ENCODE results near the gene MRPL49. TPM values are rescaled to one million over a fixed set of nuclear protein-coding genes. Genes with fewer than 3 reads are reported as not detected.

The MRPL49 gene
- polyA plus RNA-seq, 3 donors from 2014 or later: 98.3 to 113 (median 105) TPM

DNA sequence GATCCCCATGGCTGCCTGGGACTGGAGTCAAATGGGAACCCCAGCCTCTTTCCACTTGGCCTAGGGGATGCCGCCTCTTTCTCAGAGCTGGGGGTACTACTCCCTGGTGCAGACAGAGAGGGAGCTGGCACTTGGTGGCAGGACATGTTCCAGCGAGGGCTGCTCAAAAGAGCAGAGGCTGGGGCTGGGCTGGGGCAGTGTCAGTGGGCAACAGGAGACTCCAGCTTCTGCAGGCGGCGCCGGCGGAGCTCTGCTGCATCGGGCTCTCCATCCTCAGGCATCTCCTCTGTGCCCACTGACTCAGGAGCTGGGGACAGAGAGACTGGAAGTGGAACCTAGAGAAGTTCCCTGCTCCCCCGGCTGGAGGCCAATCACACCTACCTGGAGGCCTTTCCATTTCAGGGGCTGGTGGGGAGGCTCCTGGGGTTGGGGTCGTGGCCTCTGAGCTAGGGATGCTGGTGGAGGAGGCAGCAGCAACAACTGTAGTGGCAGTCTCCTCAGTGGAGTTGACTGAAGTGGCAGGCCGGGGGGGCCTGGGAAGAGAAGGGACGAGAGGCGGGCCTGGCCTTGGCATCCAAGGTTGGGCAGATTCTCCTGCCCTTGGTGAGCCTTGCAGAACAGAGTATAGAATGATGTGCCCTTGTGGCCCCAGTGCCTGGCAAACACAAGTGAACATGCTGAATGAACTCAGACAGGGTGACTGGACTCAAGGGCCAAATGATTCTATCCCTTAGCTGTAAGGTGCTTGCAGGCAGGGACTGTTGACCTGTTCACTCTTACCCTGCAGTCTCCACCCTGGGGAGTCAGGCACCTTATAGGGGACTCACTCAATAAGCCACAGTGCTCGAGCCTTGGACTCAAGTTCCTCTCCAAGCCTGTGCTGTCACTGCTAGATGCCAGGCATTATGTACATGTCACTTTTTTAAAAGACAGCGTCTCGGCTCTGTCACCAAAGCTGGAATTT is 6.3 kb downstream of the MRPL49 start:
- Mint-ChIP-seq H3K36me3 (peaks cover 3 to 19% (median 7%) of the 10 kb centered on the region in 3 donors), H3K9me3 (no peaks in the 10 kb centered on the region), H3K4me1 (peaks cover 18 to 20% of the 10 kb centered on the region in 2 donors), H3K27me3 (ENCODE audit: low read depth in 3 of 3) (peaks cover 2 to 5% (median 3%) of the 10 kb centered on the region in 3 donors), H3K4me3 (no peak overlapping the region), H3K27ac (no peak overlapping the region)
- no peak for DNase-seq

DNA sequence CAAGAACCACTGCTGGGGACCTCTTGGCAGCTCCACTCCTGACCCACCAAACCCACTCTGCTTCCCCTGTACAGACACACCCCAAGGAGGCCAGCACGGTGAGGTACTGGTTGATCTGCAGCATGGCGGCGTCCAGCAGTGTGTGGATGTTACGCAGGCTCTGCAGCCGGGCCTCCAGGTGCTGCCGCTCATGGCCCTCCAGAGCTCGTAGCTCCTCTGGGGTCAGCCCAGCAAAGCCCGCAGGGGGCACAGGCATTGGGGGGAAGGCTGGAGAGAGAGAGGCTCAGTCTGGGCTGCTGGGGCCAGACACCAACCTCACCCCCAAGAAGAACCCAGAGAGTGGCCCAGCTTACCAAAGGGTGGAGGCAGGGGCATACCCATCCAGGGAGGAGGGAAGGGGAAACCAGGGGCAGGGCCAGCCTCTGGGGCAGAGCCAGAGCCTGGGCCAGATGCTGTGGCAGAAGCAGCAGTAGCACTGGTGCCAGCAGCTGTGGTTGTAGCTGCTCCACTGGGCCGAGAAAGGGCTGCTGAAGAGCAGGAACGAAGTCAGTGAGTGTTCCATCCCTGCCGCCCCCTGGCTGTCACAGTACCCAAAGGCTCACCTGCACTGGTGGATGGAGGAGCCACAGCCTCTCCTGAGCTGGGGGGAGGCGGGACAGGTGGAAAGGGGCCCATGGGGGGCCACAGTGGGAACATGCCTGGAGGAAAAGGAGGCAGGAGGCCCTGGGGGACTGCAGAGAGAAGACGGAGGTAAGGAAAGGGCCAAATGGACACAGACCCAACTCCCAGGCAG is 7.7 kb downstream of the MRPL49 start:
- Mint-ChIP-seq H3K27ac (no peak overlapping the region), H3K27me3 (ENCODE audit: low read depth in 3 of 3) (peaks cover 10 to 14% (median 11%) of the 10 kb centered on the region in 3 donors), H3K4me3 (no peak overlapping the region), H3K4me1 (peaks cover 18 to 24% of the 10 kb centered on the region in 2 donors), H3K9me3 (no peaks in the 10 kb centered on the region), H3K36me3 (peaks cover 3 to 19% (median 7%) of the 10 kb centered on the region in 3 donors)
- DNase-seq: no peak

DNA sequence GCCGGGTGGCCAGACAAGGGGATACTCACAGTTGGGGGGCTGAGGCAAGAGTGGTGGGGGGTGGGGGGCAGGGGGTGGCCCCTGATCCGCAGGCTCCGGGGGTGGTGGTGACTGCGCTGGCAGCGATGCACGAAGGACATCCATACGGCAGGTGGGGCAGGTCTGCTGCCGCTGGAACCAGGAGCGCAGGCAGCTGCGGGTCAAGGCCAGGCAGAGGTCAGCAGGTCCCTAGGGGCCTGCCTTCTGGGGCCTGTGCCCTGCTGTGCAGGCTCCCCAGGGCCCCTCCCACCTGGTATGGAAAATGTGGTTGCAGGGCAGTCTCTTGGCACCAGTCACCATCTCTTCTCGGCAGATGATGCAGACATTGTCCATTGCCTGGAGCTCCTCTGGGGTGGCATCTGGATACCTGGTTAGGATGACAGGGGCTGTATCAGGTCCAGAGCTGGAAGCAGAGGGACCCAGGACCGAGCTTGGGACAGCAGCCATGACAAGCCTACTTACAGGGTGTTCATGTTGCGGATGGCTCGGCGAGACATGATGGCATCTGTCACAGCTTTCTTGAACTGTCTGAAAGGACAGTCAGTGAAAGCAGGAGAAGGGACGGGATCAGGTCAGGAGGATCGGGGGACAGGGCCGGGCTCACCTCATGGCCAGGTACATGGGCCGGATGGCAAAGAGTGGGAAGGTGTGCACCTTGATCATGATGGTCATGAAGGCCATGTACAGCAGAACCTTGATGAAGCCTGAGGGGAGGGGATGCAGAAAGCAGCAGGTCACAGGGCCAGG is 8.7 kb downstream of the MRPL49 start:
- Mint-ChIP-seq H3K27me3 (ENCODE audit: low read depth in 3 of 3) (peaks cover 13 to 15% (median 14%) of the 10 kb centered on the region in 3 donors), H3K4me3 (no peak overlapping the region), H3K9me3 (no peaks in the 10 kb centered on the region), H3K27ac (peak overlapping the region in 2 of 6 donors; percentile 37 to 54), H3K36me3 (peaks cover 3 to 19% (median 7%) of the 10 kb centered on the region in 3 donors), H3K4me1 (peaks cover 28 to 33% of the 10 kb centered on the region in 2 donors)
- DNase-seq: no peak

GRCh38 chr11:65131417-65131776 is 9.3 kb downstream of the MRPL49 start:
- H3K36me3 Mint-ChIP-seq: peaks cover 3 to 18% (median 7%) of the 10 kb centered on the region in 3 donors
- H3K9me3 Mint-ChIP-seq: no peaks in the 10 kb centered on the region
- peak overlapping the region in 2 of 6 donors; percentile 37 to 54 for H3K27ac Mint-ChIP-seq
- peaks cover 34 to 39% of the 10 kb centered on the region in 2 donors for H3K4me1 Mint-ChIP-seq
- no peak overlapping the region for H3K4me3 Mint-ChIP-seq
- H3K27me3 Mint-ChIP-seq (ENCODE audit: low read depth in 3 of 3): peaks cover 13 to 15% (median 14%) of the 10 kb centered on the region in 3 donors
- DNase-seq: no peak

DNA sequence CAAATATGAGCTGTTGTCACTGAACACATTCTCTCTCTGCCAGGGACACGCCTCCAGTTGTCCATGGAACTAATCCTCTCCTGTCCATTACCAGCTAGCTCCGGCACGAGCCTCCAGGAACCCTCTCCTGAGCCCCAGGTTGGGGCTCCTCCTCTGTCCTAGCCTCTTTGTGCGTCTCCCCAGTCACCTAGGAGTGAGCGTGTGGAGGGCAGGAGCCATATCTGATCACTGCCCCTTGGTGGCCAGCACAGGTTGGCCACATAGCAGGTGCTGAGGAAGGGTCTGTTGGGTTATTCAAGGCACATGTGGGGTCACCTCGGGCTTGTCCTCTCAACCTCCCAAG is 9.7 kb downstream of the MRPL49 start:
- no peak for DNase-seq
- Mint-ChIP-seq H3K27me3 (ENCODE audit: low read depth in 3 of 3) (peaks cover 13 to 15% (median 14%) of the 10 kb centered on the region in 3 donors), H3K4me3 (peak overlapping the region in 2 of 5 donors; percentile 98 to 100), H3K4me1 (peaks cover 38 to 41% of the 10 kb centered on the region in 2 donors), H3K9me3 (no peaks in the 10 kb centered on the region), H3K36me3 (peaks cover 3 to 15% (median 4%) of the 10 kb centered on the region in 3 donors), H3K27ac (peak overlapping the region in 2 of 6 donors; percentile 99 to 100)

- Mint-ChIP-seq H3K4me1 (peaks cover 38 to 42% of the 10 kb centered on the region in 2 donors), H3K27ac (peak overlapping the region; percentile 60 to 100 (median 100)), H3K9me3 (no peaks in the 10 kb centered on the region), H3K36me3 (peaks cover 3 to 9% (median 4%) of the 10 kb centered on the region in 3 donors), H3K27me3 (ENCODE audit: low read depth in 3 of 3) (peaks cover 13 to 15% (median 14%) of the 10 kb centered on the region in 3 donors), H3K4me3 (peak overlapping the region; percentile 93 to 100 (median 98))
- no peak for DNase-seq
Measured at GRCh38 chr11:65132238-65132987, 10.3 kb downstream of the MRPL49 start.

- Mint-ChIP-seq H3K36me3 (peaks cover 3 to 9% (median 4%) of the 10 kb centered on the region in 3 donors), H3K27me3 (ENCODE audit: low read depth in 3 of 3) (peaks cover 13 to 15% (median 14%) of the 10 kb centered on the region in 3 donors), H3K27ac (peak overlapping the region; percentile 99 to 100 (median 100)), H3K9me3 (no peaks in the 10 kb centered on the region), H3K4me3 (peak overlapping the region; percentile 93 to 100 (median 98)), H3K4me1 (peaks cover 38 to 45% of the 10 kb centered on the region in 2 donors)
- peak in 2 of 3 donors; percentile 29 to 34 for DNase-seq
Measured at GRCh38 chr11:65132988-65133700, 11.0 kb downstream of the MRPL49 start.

DNA sequence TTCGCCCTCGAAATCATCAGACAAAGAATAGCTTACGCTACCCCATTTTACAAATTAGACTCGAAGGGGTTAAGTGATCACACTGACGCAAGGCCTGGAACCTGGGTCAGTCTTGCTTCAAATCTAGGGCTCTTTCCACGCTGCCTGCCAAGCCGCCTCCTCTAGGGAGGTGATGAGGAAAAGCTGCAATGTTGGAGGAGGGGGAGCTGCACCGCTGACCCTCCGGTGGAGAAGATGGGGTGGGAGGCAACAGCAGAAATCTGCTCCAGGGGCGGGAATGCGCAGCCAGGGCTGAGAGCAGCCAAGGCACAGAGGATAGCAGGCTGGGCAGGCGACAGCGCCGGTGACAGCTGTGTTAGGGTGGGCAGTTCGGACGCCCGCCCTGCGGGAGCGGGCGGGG is 11.6 kb downstream of the MRPL49 start:
- H3K36me3 Mint-ChIP-seq: peaks cover 3 to 5% (median 4%) of the 10 kb centered on the region in 3 donors
- no peaks in the 10 kb centered on the region for H3K9me3 Mint-ChIP-seq
- H3K4me3 Mint-ChIP-seq: peak overlapping the region; percentile 93 to 100 (median 98)
- peak overlapping the region; percentile 99 to 100 (median 100) for H3K27ac Mint-ChIP-seq
- H3K27me3 Mint-ChIP-seq (ENCODE audit: low read depth in 3 of 3): peaks cover 13 to 15% (median 14%) of the 10 kb centered on the region in 3 donors
- peak in 1 of 3 donors; percentile 17 for DNase-seq
- H3K4me1 Mint-ChIP-seq: peaks cover 38 to 45% of the 10 kb centered on the region in 2 donors

DNA sequence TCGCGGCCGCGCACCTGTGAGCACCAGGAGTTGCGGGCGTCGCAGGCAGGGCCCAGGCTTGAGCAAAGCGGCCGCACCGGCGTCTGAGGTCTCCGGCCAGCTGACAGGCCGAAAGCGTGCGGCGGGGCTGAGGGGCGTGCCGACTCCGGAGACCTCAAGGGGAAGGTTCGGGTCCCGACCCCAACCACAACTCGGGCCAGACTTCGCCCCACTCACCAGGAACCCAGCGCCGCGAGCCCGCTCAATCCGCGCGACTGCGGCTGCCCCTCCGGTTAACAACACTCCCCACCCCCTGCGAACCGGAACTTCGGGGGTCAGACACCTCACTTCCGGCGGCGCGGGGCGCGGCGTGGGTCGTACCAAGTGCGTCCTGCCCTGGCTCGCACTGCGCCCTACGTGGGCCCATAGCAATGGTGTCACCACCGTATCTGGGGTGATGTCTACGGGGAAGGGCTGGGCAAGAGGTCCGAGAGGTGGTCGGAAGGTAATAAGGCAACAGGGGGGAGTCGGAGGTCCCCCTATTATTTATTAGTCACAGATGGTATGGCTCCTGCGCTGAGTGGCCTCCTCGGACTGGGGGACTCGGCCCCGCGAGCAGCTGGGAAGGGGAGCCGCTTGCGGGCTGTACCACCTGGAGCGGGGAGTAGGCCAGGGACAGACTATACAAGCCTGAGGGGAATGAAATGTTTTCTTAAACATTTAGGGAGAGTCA is 12.3 kb downstream of the MRPL49 start, which contains the start of gene SYVN1:
Gene SYVN1 (minus strand): TSS at position 280 of the 712 bp plus-strand sequence. CDS start 918 bp downstream, outside the sequence.
- Mint-ChIP-seq H3K4me1 (peaks cover 38 to 45% of the 10 kb centered on the region in 2 donors), H3K9me3 (no peaks in the 10 kb centered on the region), H3K27me3 (ENCODE audit: low read depth in 3 of 3) (peaks cover 13 to 15% (median 14%) of the 10 kb centered on the region in 3 donors), H3K4me3 (peak within 1 kb of the TSS; percentile 93 to 100 (median 98)), H3K27ac (peak within 1 kb of the TSS; percentile 99 to 100 (median 100)), H3K36me3 (peaks cover 3 to 4% (median 4%) of the 10 kb centered on the region in 3 donors)
- peak; percentile 93 to 94 (median 93) for DNase-seq

GRCh38 chr11:65134952-65135632 is 13.0 kb downstream of the MRPL49 start:
- Mint-ChIP-seq H3K4me1 (peaks cover 38 to 45% of the 10 kb centered on the region in 2 donors), H3K27me3 (ENCODE audit: low read depth in 3 of 3) (peaks cover 13 to 16% (median 15%) of the 10 kb centered on the region in 3 donors), H3K27ac (peak overlapping the region; percentile 99 to 100 (median 100)), H3K4me3 (peak overlapping the region; percentile 93 to 100 (median 98)), H3K9me3 (no peaks in the 10 kb centered on the region), H3K36me3 (peaks cover 3 to 4% (median 4%) of the 10 kb centered on the region in 3 donors)
- DNase-seq: peak; percentile 90 to 91 (median 91)
